Subcutaneous preadipocyte (primary cell): ENCODE results near the gene CENATAC. TPM values are rescaled to one million over a fixed set of nuclear protein-coding genes. Genes with fewer than 3 reads are reported as not detected.

ENCODE experiments used
- small RNA-seq: library from RNA; depleted of rRNA; stranded (forward); fragments of <200 nt; gene quantifications from one replicate; pipeline ENCODE3, GENCODE V24; 2012
- total RNA-seq: library from RNA; depleted of rRNA; stranded (reverse); fragments of >200 nt; gene quantifications from 2 replicates; pipeline ENCODE4 v1.2.3, GENCODE V29; 2012

Gene CENATAC
- total RNA-seq = 21.7 and 29.7 TPM in 2 replicates

GRCh38 chr11:118997627-118998387 lies at the start of gene CENATAC:
Gene CENATAC (plus strand): TSS chr11:118998138. CDS start chr11:118998198, 60 bp downstream.

GRCh38 chr11:118956094-118956846 lies 41.7 kb upstream of the CENATAC start, which contains the start of gene UPK2:
Gene UPK2 (plus strand): TSS chr11:118956298. CDS start chr11:118956351, 53 bp downstream.

GRCh38 chr11:118971646-118972045 lies 26.3 kb upstream of the CENATAC start, which contains the start of gene FOXR1:
Gene FOXR1 (plus strand): TSS chr11:118971761. CDS start chr11:118971932, 171 bp downstream.

GRCh38 chr11:119018074-119018938 lies 20.4 kb downstream of the CENATAC start, which contains the start of the genes RPS25 and TRAPPC4:
Gene RPS25 (minus strand): TSS chr11:119018343. CDS start chr11:119018284, 59 bp downstream.
Gene TRAPPC4 (plus strand): TSS chr11:119018766. CDS start chr11:119018796, 30 bp downstream.

GRCh38 chr11:119030329-119031047 lies 32.5 kb downstream of the CENATAC start, which contains the start of gene SLC37A4:
Gene SLC37A4 (minus strand): TSS chr11:119030877.

GRCh38 chr11:119057000-119057769 lies 59.2 kb downstream of the CENATAC start, which contains the start of gene HYOU1:
Gene HYOU1 (minus strand): TSS chr11:119057205. CDS start chr11:119056160, 1,045 bp downstream.

Small RNAs within 50 kb of the gene (small RNA-seq; reads per million reads assigned to genes)
- gene AP003392.2 (not detected), gene RF00017 (not detected), gene RF00019 (not detected)

Other genes starting within 250 kb of the CENATAC start
- gene DDX6, start 207.0 kb upstream of the CENATAC start, total RNA-seq = 74.2 and 98.3 TPM in 2 replicates
- not detected in 2 replicates for gene CXCR5, start 114.2 kb upstream of the CENATAC start, total RNA-seq
- gene BCL9L, start 72.2 kb upstream of the CENATAC start, total RNA-seq = 18.0 and 20.1 TPM in 2 replicates
- not detected in 2 replicates for gene UPK2, start 41.8 kb upstream of the CENATAC start, total RNA-seq
- not detected in 2 replicates for gene FOXR1, start 26.4 kb upstream of the CENATAC start, total RNA-seq
- 492 and 1,967 TPM in 2 replicates for gene RPS25, start 20.2 kb downstream of the CENATAC start, total RNA-seq
- gene TRAPPC4, start 20.6 kb downstream of the CENATAC start, total RNA-seq = 66.1 and 79.8 TPM in 2 replicates
- 12.5 TPM in 2 replicates for gene SLC37A4, start 32.7 kb downstream of the CENATAC start, total RNA-seq
- 73.1 and 128 TPM in 2 replicates for gene HYOU1, start 59.1 kb downstream of the CENATAC start, total RNA-seq
- gene VPS11, start 69.7 kb downstream of the CENATAC start, total RNA-seq = 28.0 and 34.9 TPM in 2 replicates
- gene HMBS, start 86.7 kb downstream of the CENATAC start, total RNA-seq = 9.9 and 13.5 TPM in 2 replicates
- 25.4 and 26.8 TPM in 2 replicates for gene DPAGT1, start 103.7 kb downstream of the CENATAC start, total RNA-seq
- 1.5 and 4.5 TPM in 2 replicates for gene C2CD2L, start 109.2 kb downstream of the CENATAC start, total RNA-seq
- 12.9 and 16.2 TPM in 2 replicates for gene HINFP, start 123.4 kb downstream of the CENATAC start, total RNA-seq
- gene ABCG4, start 150.9 kb downstream of the CENATAC start, total RNA-seq = under 0.01 TPM in 2 replicates
- 10.0 and 12.5 TPM in 2 replicates for gene NLRX1, start 170.6 kb downstream of the CENATAC start, total RNA-seq
- not detected in 2 replicates for gene NHERF4, start 187.3 kb downstream of the CENATAC start, total RNA-seq
- gene CBL, start 208.2 kb downstream of the CENATAC start, total RNA-seq = 8.1 and 11.7 TPM in 2 replicates